Measurements from ENCODE around the gene TIMM29. TPM values are rescaled to one million over a fixed set of nuclear protein-coding genes. Genes with fewer than 3 reads are reported as not detected.
A peak's percentile ranks its signal among the peaks of the same experiment; 100 is the strongest.
"Not testable (repeated sequence)": the region's sequence is repeated elsewhere in the genome, so short reads cannot be mapped to it uniquely, and the experiment has no call there.

TIMM29 gene
- total RNA-seq, 2 donors from 2014 or later: 16.5 to 22.0 TPM

DNA sequence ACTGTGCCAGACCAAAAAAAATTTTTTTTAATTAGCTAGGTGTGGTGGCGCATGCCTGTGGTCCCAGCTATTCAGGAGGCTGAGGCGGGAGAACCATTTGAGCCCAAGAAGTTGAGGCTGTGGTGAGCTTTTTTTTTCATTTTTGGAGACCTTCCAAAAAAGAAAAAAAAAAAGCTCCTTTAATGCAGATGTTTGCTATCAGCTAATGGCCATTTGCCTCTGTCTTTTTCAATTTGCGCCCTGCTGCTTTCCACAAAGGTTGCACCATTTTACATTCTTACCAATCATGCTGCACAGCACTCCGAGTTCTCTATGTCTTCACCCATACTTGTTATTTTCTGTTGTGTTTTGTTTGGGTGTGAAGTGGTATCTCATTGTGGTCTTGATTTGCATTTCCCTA, 16.7 kb downstream of the TIMM29 start:
- Histone ChIP-seq H3K4me3 (no peak overlapping the region), H3K27me3 (no peaks in the 10 kb centered on the region), H3K27ac (no peak overlapping the region), H3K4me1 (peaks cover 0 to 3% of the 10 kb centered on the region in 2 donors), H3K9me3 (no peaks in the 10 kb centered on the region), H3K36me3 (no peaks in the 10 kb centered on the region)
- TF ChIP-seq, protein P1, sequence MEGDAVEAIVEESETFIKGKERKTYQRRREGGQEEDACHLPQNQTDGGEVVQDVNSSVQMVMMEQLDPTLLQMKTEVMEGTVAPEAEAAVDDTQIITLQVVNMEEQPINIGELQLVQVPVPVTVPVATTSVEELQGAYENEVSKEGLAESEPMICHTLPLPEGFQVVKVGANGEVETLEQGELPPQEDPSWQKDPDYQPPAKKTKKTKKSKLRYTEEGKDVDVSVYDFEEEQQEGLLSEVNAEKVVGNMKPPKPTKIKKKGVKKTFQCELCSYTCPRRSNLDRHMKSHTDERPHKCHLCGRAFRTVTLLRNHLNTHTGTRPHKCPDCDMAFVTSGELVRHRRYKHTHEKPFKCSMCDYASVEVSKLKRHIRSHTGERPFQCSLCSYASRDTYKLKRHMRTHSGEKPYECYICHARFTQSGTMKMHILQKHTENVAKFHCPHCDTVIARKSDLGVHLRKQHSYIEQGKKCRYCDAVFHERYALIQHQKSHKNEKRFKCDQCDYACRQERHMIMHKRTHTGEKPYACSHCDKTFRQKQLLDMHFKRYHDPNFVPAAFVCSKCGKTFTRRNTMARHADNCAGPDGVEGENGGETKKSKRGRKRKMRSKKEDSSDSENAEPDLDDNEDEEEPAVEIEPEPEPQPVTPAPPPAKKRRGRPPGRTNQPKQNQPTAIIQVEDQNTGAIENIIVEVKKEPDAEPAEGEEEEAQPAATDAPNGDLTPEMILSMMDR (IDR thresholded peaks at IDR 0.05): no peak
- no peak for DNase-seq (ENCODE audit: low spot score)

- Histone ChIP-seq H3K27me3 (no peaks in the 10 kb centered on the region), H3K4me3 (no peak overlapping the region), H3K36me3 (no peaks in the 10 kb centered on the region), H3K4me1 (peaks cover 0 to 3% of the 10 kb centered on the region in 2 donors), H3K27ac (no peak overlapping the region), H3K9me3 (no peaks in the 10 kb centered on the region)
- no peak for DNase-seq (ENCODE audit: low spot score)
- TF ChIP-seq, protein P1 (IDR thresholded peaks at IDR 0.05): no peak
These were observed 18.5 kb downstream of the TIMM29 start for GRCh38 chr19:10946958-10947657.

DNA sequence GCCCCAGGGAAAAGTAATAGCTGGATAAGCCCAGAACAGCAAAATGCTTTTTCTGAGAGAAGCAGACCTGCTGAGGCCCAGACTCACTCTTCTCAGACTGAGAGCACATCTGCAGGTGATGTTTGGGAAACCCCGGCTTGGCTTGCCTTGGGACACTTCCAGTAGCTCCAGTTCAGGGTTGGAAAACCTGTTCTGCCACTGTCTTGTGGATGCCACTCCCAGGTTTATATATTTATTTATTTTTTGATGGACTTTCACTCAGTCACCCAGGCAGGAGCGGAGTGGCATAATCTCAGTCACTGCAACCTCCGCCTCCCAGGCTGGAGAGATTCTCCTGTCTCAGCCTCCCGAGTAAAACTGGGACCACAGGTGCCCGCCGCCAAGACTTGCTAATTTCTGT, 24.2 kb downstream of the TIMM29 start:
- TF ChIP-seq, protein P1 (IDR thresholded peaks at IDR 0.05): no peak
- Histone ChIP-seq H3K27me3 (no peaks in the 10 kb centered on the region), H3K9me3 (no peaks in the 10 kb centered on the region), H3K36me3 (no peaks in the 10 kb centered on the region), H3K27ac (no peak overlapping the region), H3K4me1 (no peaks in the 10 kb centered on the region), H3K4me3 (no peak overlapping the region)
- no peak for DNase-seq (ENCODE audit: low spot score)

GRCh38 chr19:10959277-10959968, 30.8 kb downstream of the TIMM29 start:
- not testable (repeated sequence) for H3K9me3 ChIP-seq; H3K36me3 ChIP-seq; DNase-seq (ENCODE audit: low spot score); H3K27me3 ChIP-seq
- Histone ChIP-seq H3K27ac (peak overlapping the region in 1 of 2 donors; percentile 94), H3K4me3 (peak overlapping the region in 1 of 2 donors; percentile 92), H3K4me1 (peaks cover 0 to 29% of the 10 kb centered on the region in 2 donors)

DNA sequence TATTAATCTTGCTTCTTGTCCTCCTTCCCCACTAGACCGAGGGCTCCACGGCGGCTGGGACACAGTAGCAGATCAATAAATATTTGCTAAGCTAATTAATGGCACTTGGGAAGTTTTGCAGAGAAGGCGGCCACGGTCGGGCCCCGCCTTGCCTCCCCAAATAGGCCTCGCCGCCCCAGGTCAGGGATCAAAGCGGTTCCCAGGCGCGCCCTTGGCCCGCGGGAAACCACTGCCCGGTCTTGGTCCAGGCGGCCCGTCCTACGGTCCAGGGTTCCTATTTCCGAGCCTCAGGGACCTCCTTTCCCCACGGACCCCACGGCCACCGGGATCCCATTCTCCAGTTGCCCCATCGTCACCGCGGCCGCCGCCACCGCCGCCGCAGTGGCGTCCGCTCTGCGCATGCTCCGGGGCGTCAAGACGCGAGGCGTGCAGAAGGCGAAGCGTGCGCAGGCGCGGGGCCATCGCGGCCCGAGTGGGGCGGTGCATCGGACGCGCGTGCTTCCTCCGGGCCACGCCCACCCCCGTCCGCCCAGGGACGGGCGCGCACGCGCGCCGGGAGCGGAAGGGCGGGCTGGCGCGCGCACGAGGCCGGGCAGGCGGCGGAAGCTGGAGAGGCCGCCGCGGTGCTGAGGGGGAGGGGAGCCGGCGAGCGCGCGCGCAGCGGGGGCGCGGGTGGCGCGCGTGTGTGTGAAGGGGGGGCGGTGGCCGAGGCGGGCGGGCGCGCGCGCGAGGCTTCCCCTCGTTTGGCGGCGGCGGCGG, 31.9 kb downstream of the TIMM29 start, which contains the start of gene SMARCA4:
SMARCA4 (plus strand) TSS at position 717 of the 759 bp plus-strand sequence. CDS start 23,122 bp downstream, outside the sequence.
- Histone ChIP-seq H3K27ac (peak within 1 kb of the TSS; percentile 94), H3K4me3 (peak within 1 kb of the TSS; percentile 81 to 92), H3K9me3 (no peaks in the 10 kb centered on the region), H3K4me1 (peaks cover 0 to 29% of the 10 kb centered on the region in 2 donors), H3K27me3 (no peaks in the 10 kb centered on the region), H3K36me3 (no peaks in the 10 kb centered on the region)
- DNase-seq (ENCODE audit: low spot score): peak; percentile 95
- TF ChIP-seq, protein P1 (IDR thresholded peaks at IDR 0.05): no peak

All from right atrium auricular region (tissue), 2 donors.